ENCODE measurements around the gene SUCLG2.
"Not testable (repeated sequence)": the region's sequence is repeated elsewhere in the genome, so short reads cannot be mapped to it uniquely, and the experiment has no call there.

SUCLG2 gene

DNA sequence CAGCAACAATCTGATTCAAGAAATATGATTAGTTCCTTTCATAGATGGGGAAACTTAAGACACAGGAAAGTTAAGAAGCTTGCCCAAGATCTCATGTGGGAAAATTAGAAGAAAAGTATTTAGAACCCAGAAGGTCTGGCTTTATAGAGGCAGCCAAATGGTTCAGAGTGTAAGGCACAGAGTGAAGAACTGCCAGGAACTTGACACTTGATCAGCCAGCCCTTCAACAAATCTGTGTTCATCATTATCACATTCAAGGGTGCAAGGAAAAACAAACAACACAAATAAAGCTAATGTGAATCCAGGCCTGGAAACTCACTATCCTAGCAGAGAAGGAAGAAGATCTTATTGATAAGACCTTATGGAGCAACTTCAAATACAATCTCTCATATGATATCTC, 62.4 kb downstream of the SUCLG2 start:
- Histone ChIP-seq H3K4me3 (ENCODE audit: low read depth, low read length, poor library complexity, severe bottlenecking) (no peak overlapping the region), H3K27ac (ENCODE audit: low read depth, low read length, poor library complexity, severe bottlenecking) (no peak overlapping the region), H4K20me1 (ENCODE audit: insufficient read depth, low read length) (no peaks in the 10 kb centered on the region), H3F3A (ENCODE audit: insufficient read depth, low read length) (no peaks in the 10 kb centered on the region), H3K9me2 (ENCODE audit: low read depth, low read length) (no peaks in the 10 kb centered on the region), H3K79me2 (ENCODE audit: insufficient read depth, low read length) (no peaks in the 10 kb centered on the region), H3K9ac (ENCODE audit: low read length) (no peak overlapping the region), H2AFZ (ENCODE audit: low read length) (no peak overlapping the region), H3K36me3 (ENCODE audit: insufficient read depth, low read length) (peaks cover 13% of the 10 kb centered on the region), H3K27me3 (ENCODE audit: insufficient read depth, low read length) (no peaks in the 10 kb centered on the region), H3K4me2 (ENCODE audit: low read length) (no peak overlapping the region), H3K4me1 (ENCODE audit: insufficient read depth, low read length, severe bottlenecking) (no peaks in the 10 kb centered on the region), H3K9me3 (ENCODE audit: low read length) (no peaks in the 10 kb centered on the region)
- TF ChIP-seq, protein P1, sequence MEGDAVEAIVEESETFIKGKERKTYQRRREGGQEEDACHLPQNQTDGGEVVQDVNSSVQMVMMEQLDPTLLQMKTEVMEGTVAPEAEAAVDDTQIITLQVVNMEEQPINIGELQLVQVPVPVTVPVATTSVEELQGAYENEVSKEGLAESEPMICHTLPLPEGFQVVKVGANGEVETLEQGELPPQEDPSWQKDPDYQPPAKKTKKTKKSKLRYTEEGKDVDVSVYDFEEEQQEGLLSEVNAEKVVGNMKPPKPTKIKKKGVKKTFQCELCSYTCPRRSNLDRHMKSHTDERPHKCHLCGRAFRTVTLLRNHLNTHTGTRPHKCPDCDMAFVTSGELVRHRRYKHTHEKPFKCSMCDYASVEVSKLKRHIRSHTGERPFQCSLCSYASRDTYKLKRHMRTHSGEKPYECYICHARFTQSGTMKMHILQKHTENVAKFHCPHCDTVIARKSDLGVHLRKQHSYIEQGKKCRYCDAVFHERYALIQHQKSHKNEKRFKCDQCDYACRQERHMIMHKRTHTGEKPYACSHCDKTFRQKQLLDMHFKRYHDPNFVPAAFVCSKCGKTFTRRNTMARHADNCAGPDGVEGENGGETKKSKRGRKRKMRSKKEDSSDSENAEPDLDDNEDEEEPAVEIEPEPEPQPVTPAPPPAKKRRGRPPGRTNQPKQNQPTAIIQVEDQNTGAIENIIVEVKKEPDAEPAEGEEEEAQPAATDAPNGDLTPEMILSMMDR (IDR thresholded peaks at IDR 0.05; ENCODE audit: low read length), result no peak
- TF ChIP-seq EZH2 (IDR thresholded peaks at IDR 0.05; ENCODE audit: borderline replicate concordance, low read length), result no peak

- Histone ChIP-seq H3K27ac (ENCODE audit: low read depth, low read length, poor library complexity, severe bottlenecking) (no peak overlapping the region), H3K9ac (ENCODE audit: low read length) (no peak overlapping the region), H3K36me3 (ENCODE audit: insufficient read depth, low read length) (peaks cover 13% of the 10 kb centered on the region), H3K4me2 (ENCODE audit: low read length) (no peak overlapping the region), H3K9me2 (ENCODE audit: low read depth, low read length) (no peaks in the 10 kb centered on the region), H4K20me1 (ENCODE audit: insufficient read depth, low read length) (no peaks in the 10 kb centered on the region), H2AFZ (ENCODE audit: low read length) (no peak overlapping the region), H3K4me3 (ENCODE audit: low read depth, low read length, poor library complexity, severe bottlenecking) (no peak overlapping the region), H3K9me3 (ENCODE audit: low read length) (no peaks in the 10 kb centered on the region), H3K4me1 (ENCODE audit: insufficient read depth, low read length, severe bottlenecking) (no peaks in the 10 kb centered on the region), H3K27me3 (ENCODE audit: insufficient read depth, low read length) (no peaks in the 10 kb centered on the region), H3K79me2 (ENCODE audit: insufficient read depth, low read length) (no peaks in the 10 kb centered on the region), H3F3A (ENCODE audit: insufficient read depth, low read length) (no peaks in the 10 kb centered on the region)
- TF ChIP-seq, protein P1 (IDR thresholded peaks at IDR 0.05; ENCODE audit: low read length), result no peak
- TF ChIP-seq EZH2 (IDR thresholded peaks at IDR 0.05; ENCODE audit: borderline replicate concordance, low read length), result no peak
Observed at GRCh38 chr3:67587811-67588210, 66.6 kb downstream of the SUCLG2 start.

- Histone ChIP-seq H3K79me2 (ENCODE audit: insufficient read depth, low read length) (no peaks in the 10 kb centered on the region), H3F3A (ENCODE audit: insufficient read depth, low read length) (no peaks in the 10 kb centered on the region), H3K9me2 (ENCODE audit: low read depth, low read length) (no peaks in the 10 kb centered on the region), H3K4me2 (ENCODE audit: low read length) (no peak overlapping the region), H3K36me3 (ENCODE audit: insufficient read depth, low read length) (peaks cover 12% of the 10 kb centered on the region), H3K27ac (ENCODE audit: low read depth, low read length, poor library complexity, severe bottlenecking) (no peak overlapping the region), H3K9ac (ENCODE audit: low read length) (no peak overlapping the region), H3K9me3 (ENCODE audit: low read length) (no peaks in the 10 kb centered on the region), H3K27me3 (ENCODE audit: insufficient read depth, low read length) (no peaks in the 10 kb centered on the region), H3K4me1 (ENCODE audit: insufficient read depth, low read length, severe bottlenecking) (no peaks in the 10 kb centered on the region), H3K4me3 (ENCODE audit: low read depth, low read length, poor library complexity, severe bottlenecking) (no peak overlapping the region), H4K20me1 (ENCODE audit: insufficient read depth, low read length) (no peaks in the 10 kb centered on the region), H2AFZ (ENCODE audit: low read length) (no peak overlapping the region)
- TF ChIP-seq, protein P1 (IDR thresholded peaks at IDR 0.05; ENCODE audit: low read length), result no peak
- TF ChIP-seq EZH2 (IDR thresholded peaks at IDR 0.05; ENCODE audit: borderline replicate concordance, low read length), result no peak
Observed at GRCh38 chr3:67587301-67587700, 67.1 kb downstream of the SUCLG2 start.

- H3K9me2 ChIP-seq (ENCODE audit: low read depth, low read length); H3K79me2 ChIP-seq (ENCODE audit: insufficient read depth, low read length); H3K9ac ChIP-seq (ENCODE audit: low read length); H4K20me1 ChIP-seq (ENCODE audit: insufficient read depth, low read length); H3K36me3 ChIP-seq (ENCODE audit: insufficient read depth, low read length); H3K4me3 ChIP-seq (ENCODE audit: low read depth, low read length, poor library complexity, severe bottlenecking); H3K27me3 ChIP-seq (ENCODE audit: insufficient read depth, low read length); H2AFZ ChIP-seq (ENCODE audit: low read length); H3K9me3 ChIP-seq (ENCODE audit: low read length); H3K4me2 ChIP-seq (ENCODE audit: low read length); H3K27ac ChIP-seq (ENCODE audit: low read depth, low read length, poor library complexity, severe bottlenecking); H3F3A ChIP-seq (ENCODE audit: insufficient read depth, low read length); H3K4me1 ChIP-seq (ENCODE audit: insufficient read depth, low read length, severe bottlenecking): not testable (repeated sequence)
Observed at GRCh38 chr3:67584608-67585007, 69.8 kb downstream of the SUCLG2 start.

Data from OCI-LY1 (cell line).